H9 (cell line): Measurements from ENCODE around the gene CCDC194. TPM values are rescaled to one million over a fixed set of nuclear protein-coding genes. Genes with fewer than 3 reads are reported as not detected.

Source experiments
- DNase-seq: peaks from one replicate; pipeline ENCODE4 v3.0.0-alpha.2; 2017
- H2AFZ ChIP-seq: one replicate; pipeline ENCODE4 v1.6.1; 2013; ENCODE audit warnings: mild to moderate bottlenecking, low read length, control low read depth, moderate library complexity
- H2AK5ac ChIP-seq: 2 replicates; pipeline ENCODE4 v1.6.1; 2013; ENCODE audit warnings: low read length, control low read depth, mixed read lengths; ENCODE audit not compliant: insufficient read length
- H2BK120ac ChIP-seq: one replicate; pipeline ENCODE4 v1.6.1; 2013; ENCODE audit warnings: low read depth, mild to moderate bottlenecking, low read length, control low read depth, inconsistent platforms; ENCODE audit not compliant: poor library complexity, severe bottlenecking
- H2BK12ac ChIP-seq: 2 replicates; pipeline ENCODE4 v1.6.1; 2013; ENCODE audit warnings: low read length, control low read depth, mixed read lengths, low read depth; ENCODE audit not compliant: insufficient read length
- H2BK15ac ChIP-seq: 2 replicates; pipeline ENCODE4 v1.6.1; 2013; ENCODE audit warnings: low read depth, low read length, control low read depth
- H2BK20ac ChIP-seq: one replicate; pipeline ENCODE4 v1.6.1; 2013; ENCODE audit warnings: low read depth, mild to moderate bottlenecking, low read length, control low read depth, inconsistent platforms; ENCODE audit not compliant: poor library complexity, severe bottlenecking
- H2BK5ac ChIP-seq: 2 replicates; pipeline ENCODE4 v1.6.1; 2013; ENCODE audit warnings: low read length, control low read depth, mixed read lengths; ENCODE audit not compliant: insufficient read length
- H3K14ac ChIP-seq: 2 replicates; pipeline ENCODE4 v1.6.1; 2013; ENCODE audit warnings: low read length, control low read depth; ENCODE audit not compliant: insufficient read depth
- H3K18ac ChIP-seq: 2 replicates; pipeline ENCODE4 v1.6.1; 2013; ENCODE audit warnings: low read depth, mild to moderate bottlenecking, mixed read lengths, low read length, control low read depth; ENCODE audit not compliant: insufficient read length
- H3K23ac ChIP-seq: 2 replicates; pipeline ENCODE4 v1.6.1; 2013; ENCODE audit warnings: low read length, control low read depth, mixed read lengths, low read depth; ENCODE audit not compliant: insufficient read length
- H3K23me2 ChIP-seq: 2 replicates; pipeline ENCODE4 v1.6.1; 2013; ENCODE audit warnings: low read depth, mild to moderate bottlenecking, mixed read lengths, low read length, control low read depth; ENCODE audit not compliant: insufficient read length, poor library complexity, severe bottlenecking
- H3K27ac ChIP-seq: 2 replicates; pipeline ENCODE4 v1.5.1; 2013; ENCODE audit warnings: low read length, control low read depth, mixed read lengths, low read depth; ENCODE audit not compliant: insufficient read length
- H3K27me3 ChIP-seq: 2 replicates; pipeline ENCODE4 v1.6.1; 2013; ENCODE audit warnings: low read length, control low read depth, inconsistent platforms; ENCODE audit not compliant: insufficient read depth
- H3K4ac ChIP-seq: 2 replicates; pipeline ENCODE4 v1.6.1; 2013; ENCODE audit warnings: low read depth, mild to moderate bottlenecking, control low read depth, inconsistent platforms, low read length, moderate library complexity
- H3K4me1 ChIP-seq: 2 replicates; pipeline ENCODE4 v1.6.1; 2013; ENCODE audit warnings: low read length, control low read depth, inconsistent platforms; ENCODE audit not compliant: insufficient read depth
- H3K4me2 ChIP-seq: 2 replicates; pipeline ENCODE4 v1.6.1; 2013; ENCODE audit warnings: low read length, control low read depth, mixed read lengths; ENCODE audit not compliant: insufficient read length, insufficient read depth
- H3K56ac ChIP-seq: 2 replicates; pipeline ENCODE4 v1.6.1; 2013; ENCODE audit warnings: low read depth, mild to moderate bottlenecking, mixed read lengths, low read length, control low read depth; ENCODE audit not compliant: insufficient read length
- H3K79me1 ChIP-seq: 2 replicates; pipeline ENCODE4 v1.6.1; 2013; ENCODE audit warnings: low read depth, mild to moderate bottlenecking, moderate library complexity, low read length, control low read depth, inconsistent platforms; ENCODE audit not compliant: insufficient read depth, poor library complexity, severe bottlenecking
- H3K79me2 ChIP-seq: 2 replicates; pipeline ENCODE4 v1.6.1; 2013; ENCODE audit warnings: low read length, control low read depth, inconsistent platforms; ENCODE audit not compliant: insufficient read depth
- H3K9ac ChIP-seq: 2 replicates; pipeline ENCODE4 v1.6.1; 2013; ENCODE audit warnings: low read length, control low read depth, mixed read lengths; ENCODE audit not compliant: insufficient read length; ENCODE audit errors: extremely low read depth
- H3K9me3 ChIP-seq: one replicate; pipeline ENCODE4 v1.6.1; 2013; ENCODE audit warnings: low read depth, low read length, inconsistent platforms; ENCODE audit not compliant: control insufficient read depth
- H3T11ph ChIP-seq: one replicate; pipeline ENCODE4 v1.6.1; 2013; ENCODE audit warnings: mild to moderate bottlenecking, low read length, control low read depth, inconsistent platforms
- H4K20me1 ChIP-seq: one replicate; pipeline ENCODE4 v1.6.1; 2013; ENCODE audit not compliant: control insufficient read depth, insufficient read length, insufficient read depth
- H4K5ac ChIP-seq: 2 replicates; pipeline ENCODE4 v1.6.1; 2013; ENCODE audit warnings: low read depth, mild to moderate bottlenecking, mixed read lengths, low read length, control low read depth; ENCODE audit not compliant: insufficient read length
- H4K8ac ChIP-seq: replicated peaks from 2 replicates; pipeline ENCODE4 v1.6.1; 2013; ENCODE audit warnings: low read length, control low read depth, mixed read lengths, low read depth; ENCODE audit not compliant: insufficient read length
- H4K91ac ChIP-seq: 2 replicates; pipeline ENCODE4 v1.6.1; 2013; ENCODE audit warnings: low read depth, mild to moderate bottlenecking, moderate library complexity, mixed read lengths, low read length, control low read depth; ENCODE audit not compliant: insufficient read length
- H3K27ac Mint-ChIP-seq, 3 experiments: 2 replicates in 2 of 3; 3 replicates in 1 of 3; pipeline ENCODE4 v1.8.0; 2020 to 2021; ENCODE audit warnings: mixed read lengths in 3 of 3, mild to moderate bottlenecking in 1 of 3, moderate library complexity in 1 of 3
- H3K27me3 Mint-ChIP-seq: 2 replicates; pipeline ENCODE4 v1.8.0; 2021; ENCODE audit warnings: low read depth, mild to moderate bottlenecking, moderate library complexity, mixed read lengths
- H3K36me3 Mint-ChIP-seq, 3 experiments: 2 replicates in 2 of 3; 3 replicates in 1 of 3; pipeline ENCODE4 v1.8.0; 2020 to 2021; ENCODE audit warnings: low read depth in 3 of 3, mixed read lengths in 3 of 3; ENCODE audit not compliant: insufficient read depth in 1 of 3
- H3K4me1 Mint-ChIP-seq, 2 experiments: 2 replicates each; pipeline ENCODE4 v1.8.0; 2020; ENCODE audit warnings: mixed read lengths in 2 of 2
- H3K4me3 Mint-ChIP-seq, 2 experiments: 2 replicates in 1 of 2; 3 replicates in 1 of 2; pipeline ENCODE4 v1.8.0; 2020 to 2021; ENCODE audit warnings: mild to moderate bottlenecking in 2 of 2, mixed read lengths in 2 of 2, moderate library complexity in 1 of 2
- H3K9me3 Mint-ChIP-seq, 2 experiments: 2 replicates in 1 of 2; 3 replicates in 1 of 2; pipeline ENCODE4 v1.8.0; 2020; ENCODE audit warnings: mild to moderate bottlenecking in 2 of 2, mixed read lengths in 2 of 2, moderate library complexity in 1 of 2
- WGBS: extraction: QIAGEN DNeasy Blood & Tissue Kit; methylation state at CpG from one replicate; pipeline ENCODE4 v1.1.7; 2013; ENCODE audit warnings: missing lambda C conversion rate, low lambda C conversion rate, mixed read lengths; ENCODE audit not compliant: insufficient read length; ENCODE audit errors: extremely low coverage; 5-methylcytosine and 5-hydroxymethylcytosine counted together
- total RNA-seq: library from RNA; stranded (reverse); gene quantifications from 2 replicates; pipeline ENCODE4 v1.2.1, GENCODE V29; 2021
- TF ChIP-seq, protein P1 (sequence below): fragments of 200-600 bp; sonication (generic); conservative IDR thresholded peaks from 3 replicates; pipeline ENCODE4 v1.8.0; 2021; ENCODE audit warnings: antibody characterized with exemption, mild to moderate bottlenecking

The CCDC194 gene
- total RNA-seq, 1 experiment from 2014 or later: 0.68 TPM

DNA sequence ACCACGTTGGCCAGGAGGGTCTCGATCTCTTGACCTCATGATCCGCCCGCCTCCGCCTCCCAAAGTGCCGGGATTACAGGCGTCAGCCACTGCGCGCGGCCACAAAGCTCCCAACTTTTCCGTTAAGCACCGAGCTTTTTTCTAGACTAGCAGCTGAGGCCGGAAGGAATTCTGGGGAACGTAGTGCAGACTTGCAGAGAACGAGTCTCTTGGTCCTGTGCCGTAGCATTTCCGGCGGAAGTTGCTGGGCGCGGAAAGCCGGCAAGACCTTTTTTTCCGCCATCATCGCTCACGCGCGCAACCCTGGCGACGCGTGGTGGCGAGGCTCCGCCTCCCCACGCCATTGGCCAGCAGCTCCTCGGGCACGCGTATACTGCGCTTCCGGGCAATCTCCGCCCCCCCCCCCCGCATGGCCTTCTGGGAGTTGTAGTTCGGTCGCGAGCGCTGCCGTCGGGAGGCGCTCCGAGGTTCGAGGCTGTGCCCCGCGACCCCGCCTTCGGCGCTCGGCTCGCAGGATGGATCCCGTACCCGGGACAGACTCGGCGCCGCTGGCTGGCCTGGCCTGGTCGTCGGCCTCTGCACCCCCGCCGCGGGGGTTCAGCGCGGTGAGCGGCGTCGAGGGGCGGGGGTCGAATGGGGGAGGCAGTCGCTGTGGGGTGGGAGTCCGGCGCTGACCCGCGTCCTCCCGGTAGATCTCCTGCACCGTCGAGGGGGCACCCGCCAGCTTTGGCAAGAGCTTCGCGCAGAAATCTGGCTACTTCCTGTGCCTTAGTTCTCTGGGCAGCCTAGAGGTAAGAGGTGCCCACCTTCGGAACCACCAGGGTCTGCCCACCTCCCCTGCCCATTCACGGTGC is 25.9 kb upstream of the CCDC194 start, which contains the start of gene MVB12A:
TSS of gene MVB12A (plus strand) at position 427 of the 854 bp plus-strand sequence. CDS start at position 516, 89 bp downstream.
- peaks cover 10% of the 10 kb centered on the region for H3K23me2 ChIP-seq
- no peak within 1 kb of the TSS for H2BK120ac ChIP-seq
- no peak within 1 kb of the TSS for H2AFZ ChIP-seq
- peak within 1 kb of the TSS; percentile 71 for H3K4me2 ChIP-seq
- peaks cover 21% of the 10 kb centered on the region for H3K27me3 Mint-ChIP-seq
- H3K9me3 ChIP-seq: no peaks in the 10 kb centered on the region
- H3K4me1 Mint-ChIP-seq: peaks cover 29 to 42% of the 10 kb centered on the region in 2 experiments
- peaks cover 0 to 13% (median 4%) of the 10 kb centered on the region in 3 experiments; a peak in 2 of 7 replicates for H3K36me3 Mint-ChIP-seq
- peak within 1 kb of the TSS; percentile 11 for H3K9ac ChIP-seq
- H4K91ac ChIP-seq: no peak within 1 kb of the TSS
- H3K27ac Mint-ChIP-seq: peak within 1 kb of the TSS; percentile 95 to 97 (median 97)
- no peak within 1 kb of the TSS for H2BK20ac ChIP-seq
- no peaks in the 10 kb centered on the region for H4K20me1 ChIP-seq
- no peaks in the 10 kb centered on the region; the same call in 1 of the 2 replicates for H3K4me1 ChIP-seq
- no peak within 1 kb of the TSS for H2BK5ac ChIP-seq
- TF ChIP-seq, protein P1, sequence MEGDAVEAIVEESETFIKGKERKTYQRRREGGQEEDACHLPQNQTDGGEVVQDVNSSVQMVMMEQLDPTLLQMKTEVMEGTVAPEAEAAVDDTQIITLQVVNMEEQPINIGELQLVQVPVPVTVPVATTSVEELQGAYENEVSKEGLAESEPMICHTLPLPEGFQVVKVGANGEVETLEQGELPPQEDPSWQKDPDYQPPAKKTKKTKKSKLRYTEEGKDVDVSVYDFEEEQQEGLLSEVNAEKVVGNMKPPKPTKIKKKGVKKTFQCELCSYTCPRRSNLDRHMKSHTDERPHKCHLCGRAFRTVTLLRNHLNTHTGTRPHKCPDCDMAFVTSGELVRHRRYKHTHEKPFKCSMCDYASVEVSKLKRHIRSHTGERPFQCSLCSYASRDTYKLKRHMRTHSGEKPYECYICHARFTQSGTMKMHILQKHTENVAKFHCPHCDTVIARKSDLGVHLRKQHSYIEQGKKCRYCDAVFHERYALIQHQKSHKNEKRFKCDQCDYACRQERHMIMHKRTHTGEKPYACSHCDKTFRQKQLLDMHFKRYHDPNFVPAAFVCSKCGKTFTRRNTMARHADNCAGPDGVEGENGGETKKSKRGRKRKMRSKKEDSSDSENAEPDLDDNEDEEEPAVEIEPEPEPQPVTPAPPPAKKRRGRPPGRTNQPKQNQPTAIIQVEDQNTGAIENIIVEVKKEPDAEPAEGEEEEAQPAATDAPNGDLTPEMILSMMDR: no peak
- H3K23ac ChIP-seq: no peak within 1 kb of the TSS
- no peaks in the 10 kb centered on the region; a peak in 1 of 5 replicates for H3K9me3 Mint-ChIP-seq
- WGBS: no CpG with 5 or more reads among the region's 85 CpGs
- no peak within 1 kb of the TSS for H3T11ph ChIP-seq
- no peak within 1 kb of the TSS for H3K4ac ChIP-seq
- no peak within 1 kb of the TSS for H2AK5ac ChIP-seq
- H4K8ac ChIP-seq: no peak within 1 kb of the TSS
- no peak within 1 kb of the TSS for H4K5ac ChIP-seq
- H2BK12ac ChIP-seq: no peak within 1 kb of the TSS
- H3K79me1 ChIP-seq: no peaks in the 10 kb centered on the region
- no peaks in the 10 kb centered on the region for H3K79me2 ChIP-seq
- H3K14ac ChIP-seq: 0 out of 2 replicates have a peak within 1 kb of the TSS, but pooled peaks have one; percentile 17
- H3K56ac ChIP-seq: no peak within 1 kb of the TSS
- H3K27me3 ChIP-seq: no peaks in the 10 kb centered on the region
- H3K4me3 Mint-ChIP-seq: peak within 1 kb of the TSS; percentile 84 to 94
- no peak within 1 kb of the TSS for H3K18ac ChIP-seq
- peak within 1 kb of the TSS; percentile 3 for H3K27ac ChIP-seq
- peak; percentile 99 for DNase-seq
- H2BK15ac ChIP-seq: no peak within 1 kb of the TSS
